Mucosa of stomach (tissue), 1 donor: ENCODE measurements around the gene LONRF2.

ENCODE experiments used
- H3K27me3 ChIP-seq: one replicate; pipeline ENCODE4 v1.7.0; 2013; ENCODE audit warnings: mild to moderate bottlenecking, low read length; ENCODE audit not compliant: control insufficient read depth, insufficient read depth
- H3K36me3 ChIP-seq: one replicate; pipeline ENCODE4 v1.7.0; 2013; ENCODE audit warnings: low read length; ENCODE audit not compliant: control insufficient read depth, insufficient read depth
- H3K4me1 ChIP-seq: one replicate; pipeline ENCODE4 v1.7.0; 2013; ENCODE audit warnings: mild to moderate bottlenecking, low read length; ENCODE audit not compliant: control insufficient read depth, insufficient read depth
- H3K4me3 ChIP-seq: one replicate; pipeline ENCODE4 v1.7.0; 2013; ENCODE audit warnings: low read length
- H3K9ac ChIP-seq: one replicate; pipeline ENCODE4 v1.7.0; 2013; ENCODE audit warnings: mild to moderate bottlenecking, low read length, moderate library complexity
- H3K9me3 ChIP-seq: one replicate; pipeline ENCODE4 v1.7.0; 2013; ENCODE audit warnings: mild to moderate bottlenecking, low read length, moderate library complexity; ENCODE audit not compliant: control insufficient read depth
- donor health status: Pancreatic carcinoma.

Gene LONRF2

GRCh38 chr2:100294162-100294497, 28.2 kb downstream of the LONRF2 start:
- H3K9me3 ChIP-seq = no peaks in the 10 kb centered on the region
- H3K9ac ChIP-seq = no peak overlapping the region
- H3K27me3 ChIP-seq = no peaks in the 10 kb centered on the region
- no peaks in the 10 kb centered on the region for H3K36me3 ChIP-seq
- H3K4me1 ChIP-seq = peaks cover 21% of the 10 kb centered on the region
- H3K4me3 ChIP-seq = no peak overlapping the region

- Histone ChIP-seq H3K4me1 (peaks cover 21% of the 10 kb centered on the region), H3K9me3 (no peaks in the 10 kb centered on the region), H3K36me3 (no peaks in the 10 kb centered on the region), H3K4me3 (no peak overlapping the region), H3K27me3 (no peaks in the 10 kb centered on the region), H3K9ac (no peak overlapping the region)
These were observed 28.8 kb downstream of the LONRF2 start for GRCh38 chr2:100293341-100294161.

- no peak overlapping the region for H3K9ac ChIP-seq
- no peaks in the 10 kb centered on the region for H3K36me3 ChIP-seq
- H3K4me3 ChIP-seq = no peak overlapping the region
- H3K4me1 ChIP-seq = peaks cover 21% of the 10 kb centered on the region
- no peaks in the 10 kb centered on the region for H3K9me3 ChIP-seq
- H3K27me3 ChIP-seq = no peaks in the 10 kb centered on the region
These were observed 30.2 kb downstream of the LONRF2 start for GRCh38 chr2:100292022-100292580.

- Histone ChIP-seq H3K9ac (no peak overlapping the region), H3K4me1 (peaks cover 28% of the 10 kb centered on the region), H3K36me3 (no peaks in the 10 kb centered on the region), H3K27me3 (no peaks in the 10 kb centered on the region), H3K9me3 (no peaks in the 10 kb centered on the region), H3K4me3 (no peak overlapping the region)
These were observed 30.9 kb downstream of the LONRF2 start for GRCh38 chr2:100291152-100291970.

GRCh38 chr2:100290718-100291151, 31.6 kb downstream of the LONRF2 start:
- no peaks in the 10 kb centered on the region for H3K27me3 ChIP-seq
- H3K9ac ChIP-seq = no peak overlapping the region
- peaks cover 34% of the 10 kb centered on the region for H3K4me1 ChIP-seq
- H3K36me3 ChIP-seq = no peaks in the 10 kb centered on the region
- no peak overlapping the region for H3K4me3 ChIP-seq
- no peaks in the 10 kb centered on the region for H3K9me3 ChIP-seq

GRCh38 chr2:100289020-100289419, 33.3 kb downstream of the LONRF2 start:
- no peak overlapping the region for H3K4me3 ChIP-seq
- no peaks in the 10 kb centered on the region for H3K9me3 ChIP-seq
- no peaks in the 10 kb centered on the region for H3K36me3 ChIP-seq
- H3K4me1 ChIP-seq = peaks cover 40% of the 10 kb centered on the region
- H3K9ac ChIP-seq = no peak overlapping the region
- H3K27me3 ChIP-seq = no peaks in the 10 kb centered on the region

- peaks cover 29% of the 10 kb centered on the region for H3K4me1 ChIP-seq
- H3K9ac ChIP-seq = no peak overlapping the region
- no peak overlapping the region for H3K4me3 ChIP-seq
- no peaks in the 10 kb centered on the region for H3K9me3 ChIP-seq
- H3K36me3 ChIP-seq = no peaks in the 10 kb centered on the region
- no peaks in the 10 kb centered on the region for H3K27me3 ChIP-seq
These were observed 36.0 kb downstream of the LONRF2 start for GRCh38 chr2:100286318-100286717.

- no peaks in the 10 kb centered on the region for H3K9me3 ChIP-seq
- no peak overlapping the region for H3K4me3 ChIP-seq
- H3K27me3 ChIP-seq = no peaks in the 10 kb centered on the region
- H3K4me1 ChIP-seq = peaks cover 22% of the 10 kb centered on the region
- no peaks in the 10 kb centered on the region for H3K36me3 ChIP-seq
- no peak overlapping the region for H3K9ac ChIP-seq
These were observed 36.6 kb downstream of the LONRF2 start for GRCh38 chr2:100285691-100286090.

GRCh38 chr2:100285011-100285410, 37.3 kb downstream of the LONRF2 start:
- Histone ChIP-seq H3K27me3 (no peaks in the 10 kb centered on the region), H3K9ac (no peak overlapping the region), H3K4me3 (no peak overlapping the region), H3K9me3 (no peaks in the 10 kb centered on the region), H3K4me1 (peaks cover 18% of the 10 kb centered on the region), H3K36me3 (peaks cover 2% of the 10 kb centered on the region)

GRCh38 chr2:100283724-100284501, 38.4 kb downstream of the LONRF2 start:
- Histone ChIP-seq H3K4me3 (no peak overlapping the region), H3K36me3 (peaks cover 4% of the 10 kb centered on the region), H3K27me3 (no peaks in the 10 kb centered on the region), H3K4me1 (peaks cover 18% of the 10 kb centered on the region), H3K9me3 (no peaks in the 10 kb centered on the region), H3K9ac (no peak overlapping the region)

- no peak overlapping the region for H3K9ac ChIP-seq
These were observed 40.5 kb downstream of the LONRF2 start for GRCh38 chr2:100281521-100282438.

More at GRCh38 chr2:100281521-100282438, 40.5 kb downstream of the LONRF2 start:
- Histone ChIP-seq H3K36me3 (peaks cover 4% of the 10 kb centered on the region), H3K4me3 (no peak overlapping the region), H3K9me3 (no peaks in the 10 kb centered on the region), H3K4me1 (peaks cover 16% of the 10 kb centered on the region), H3K27me3 (no peaks in the 10 kb centered on the region)
